HFFc6 (cell line): Measurements from ENCODE around the gene PRKCH. TPM values are rescaled to one million over a fixed set of nuclear protein-coding genes. Genes with fewer than 3 reads are reported as not detected.

Source experiments
- DNase-seq: peaks from one replicate; pipeline ENCODE4 v3.0.0-alpha.2; 2018
- H3K27ac Mint-ChIP-seq: 2 replicates; pipeline ENCODE4 v1.8.0; 2020; ENCODE audit warnings: mild to moderate bottlenecking, mixed read lengths
- H3K27me3 Mint-ChIP-seq: 2 replicates; pipeline ENCODE4 v1.8.0; 2021; ENCODE audit warnings: mild to moderate bottlenecking, moderate library complexity, mixed read lengths; ENCODE audit not compliant: insufficient read depth
- H3K36me3 Mint-ChIP-seq: 2 replicates; pipeline ENCODE4 v1.8.0; 2021; ENCODE audit warnings: low read depth, mixed read lengths
- H3K4me1 Mint-ChIP-seq: 2 replicates; pipeline ENCODE4 v1.8.0; 2020; ENCODE audit warnings: low read depth, mixed read lengths
- H3K4me3 Mint-ChIP-seq: 2 replicates; pipeline ENCODE4 v1.8.0; 2020; ENCODE audit warnings: mild to moderate bottlenecking, moderate library complexity, mixed read lengths
- H3K9me3 Mint-ChIP-seq: 2 replicates; pipeline ENCODE4 v1.8.0; 2020; ENCODE audit warnings: mild to moderate bottlenecking, mixed read lengths
- CTCF ChIP-seq: fragments of 200-600 bp; sonication (generic); IDR thresholded peaks from 2 replicates; pipeline ENCODE4 v1.5.0; 2021; ENCODE audit warnings: antibody characterized with exemption, mild to moderate bottlenecking
- total RNA-seq, 6 experiments: library from RNA; stranded (reverse); fragmentation: NEBNext Ultra II Directional; extraction: Animal tissue kit (Norgen Biotek cat#: 25700); gene quantifications; 2 replicates in 1 of 6; 3 replicates in 5 of 6; pipeline ENCODE4 v1.2.3, GENCODE V29; 2021

Gene PRKCH
- total RNA-seq, 6 experiments from 2014 or later: 0.17 to 1.2 (median 0.35) TPM

- no peaks in the 10 kb centered on the region for H3K9me3 Mint-ChIP-seq
Measured at GRCh38 chr14:61480704-61481285, 159.4 kb downstream of the PRKCH start.

GRCh38 chr14:61481701-61482100, 160.3 kb downstream of the PRKCH start:
- Mint-ChIP-seq H3K36me3 (no peaks in the 10 kb centered on the region), H3K4me1 (peaks cover 36% of the 10 kb centered on the region), H3K27ac (no peak overlapping the region), H3K4me3 (no peak overlapping the region), H3K27me3 (no peaks in the 10 kb centered on the region), H3K9me3 (no peaks in the 10 kb centered on the region)
- DNase-seq: no peak
- TF ChIP-seq CTCF: no peak

More at GRCh38 chr14:61480704-61481285, 159.4 kb downstream of the PRKCH start:
- no peak for DNase-seq
- Mint-ChIP-seq H3K4me1 (peaks cover 45% of the 10 kb centered on the region), H3K27ac (no peak overlapping the region), H3K4me3 (no peak overlapping the region), H3K27me3 (no peaks in the 10 kb centered on the region), H3K36me3 (no peaks in the 10 kb centered on the region)
- no peak for TF ChIP-seq CTCF

- Mint-ChIP-seq H3K4me3 (no peak overlapping the region), H3K27me3 (no peaks in the 10 kb centered on the region), H3K27ac (no peak overlapping the region), H3K9me3 (no peaks in the 10 kb centered on the region), H3K36me3 (no peaks in the 10 kb centered on the region), H3K4me1 (peaks cover 28% of the 10 kb centered on the region)
- DNase-seq: no peak
- no peak for TF ChIP-seq CTCF
Measured at GRCh38 chr14:61482348-61483206, 161.2 kb downstream of the PRKCH start.

GRCh38 chr14:61483476-61483875, 162.1 kb downstream of the PRKCH start:
- DNase-seq: no peak
- H3K4me3 Mint-ChIP-seq: no peak overlapping the region
- H3K27me3 Mint-ChIP-seq: no peaks in the 10 kb centered on the region
- no peak overlapping the region for H3K27ac Mint-ChIP-seq
- no peak for TF ChIP-seq CTCF
- no peaks in the 10 kb centered on the region for H3K9me3 Mint-ChIP-seq
- no peaks in the 10 kb centered on the region for H3K36me3 Mint-ChIP-seq
- H3K4me1 Mint-ChIP-seq: peaks cover 21% of the 10 kb centered on the region

GRCh38 chr14:61484031-61484430, 162.7 kb downstream of the PRKCH start:
- H3K9me3 Mint-ChIP-seq: no peaks in the 10 kb centered on the region
- H3K4me3 Mint-ChIP-seq: no peak overlapping the region
- H3K4me1 Mint-ChIP-seq: peaks cover 20% of the 10 kb centered on the region
- no peaks in the 10 kb centered on the region for H3K27me3 Mint-ChIP-seq
- no peaks in the 10 kb centered on the region for H3K36me3 Mint-ChIP-seq
- no peak for DNase-seq
- TF ChIP-seq CTCF: no peak
- H3K27ac Mint-ChIP-seq: no peak overlapping the region
